HUES48 (cell line): ENCODE results near the gene THRAP3.
A peak's percentile ranks its signal among the peaks of the same experiment; 100 is the strongest.

Experiments used
- H3K27ac ChIP-seq: one replicate; pipeline ENCODE4 v1.7.0; 2013; ENCODE audit warnings: low read depth, low read length, inconsistent platforms
- H3K27me3 ChIP-seq: 2 replicates; pipeline ENCODE4 v1.6.1; 2013; ENCODE audit warnings: mild to moderate bottlenecking, low read length; ENCODE audit not compliant: control insufficient read depth, insufficient read depth
- H3K36me3 ChIP-seq: 2 replicates; pipeline ENCODE4 v1.6.1; 2013; ENCODE audit warnings: low read length; ENCODE audit not compliant: control insufficient read depth, insufficient read depth
- H3K4me1 ChIP-seq: 2 replicates; pipeline ENCODE4 v1.6.1; 2013; ENCODE audit warnings: mild to moderate bottlenecking, low read length; ENCODE audit not compliant: control insufficient read depth, insufficient read depth
- H3K4me3 ChIP-seq: 2 replicates; pipeline ENCODE4 v1.5.1; 2013; ENCODE audit warnings: mild to moderate bottlenecking, low read depth, low read length
- H3K9ac ChIP-seq: 2 replicates; pipeline ENCODE4 v1.6.1; 2013; ENCODE audit warnings: mild to moderate bottlenecking, low read depth, low read length, moderate library complexity
- H3K9me3 ChIP-seq: 2 replicates; pipeline ENCODE4 v1.6.1; 2013; ENCODE audit warnings: low read length; ENCODE audit not compliant: control insufficient read depth, insufficient read depth

The THRAP3 gene

GRCh38 chr1:36303244-36303643, 79.0 kb downstream of the THRAP3 start:
- Histone ChIP-seq H3K9ac (no peak overlapping the region), H3K9me3 (no peaks in the 10 kb centered on the region), H3K4me3 (no peak overlapping the region), H3K27me3 (no peaks in the 10 kb centered on the region), H3K27ac (no peak overlapping the region), H3K36me3 (peaks cover 56% of the 10 kb centered on the region), H3K4me1 (no peaks in the 10 kb centered on the region)

- no peaks in the 10 kb centered on the region for H3K9me3 ChIP-seq
- H3K27ac ChIP-seq, result no peak overlapping the region
- peaks cover 51% of the 10 kb centered on the region for H3K36me3 ChIP-seq
- no peaks in the 10 kb centered on the region for H3K4me1 ChIP-seq
- no peak overlapping the region for H3K9ac ChIP-seq
- no peak overlapping the region for H3K4me3 ChIP-seq
- no peaks in the 10 kb centered on the region for H3K27me3 ChIP-seq
Observed at GRCh38 chr1:36303650-36304360, 79.6 kb downstream of the THRAP3 start.

GRCh38 chr1:36304521-36304920, 80.3 kb downstream of the THRAP3 start:
- Histone ChIP-seq H3K36me3 (peaks cover 52% of the 10 kb centered on the region), H3K27ac (no peak overlapping the region)

GRCh38 chr1:36304970-36305914, 81.0 kb downstream of the THRAP3 start:
- Histone ChIP-seq H3K27ac (peak overlapping the region; percentile 79), H3K4me3 (peak overlapping the region; percentile 91; the same call in 1 of the 2 replicates), H3K4me1 (no peaks in the 10 kb centered on the region), H3K36me3 (peaks cover 48% of the 10 kb centered on the region), H3K9ac (no peak overlapping the region), H3K27me3 (no peaks in the 10 kb centered on the region), H3K9me3 (no peaks in the 10 kb centered on the region)

More at GRCh38 chr1:36304521-36304920, 80.3 kb downstream of the THRAP3 start:
- Histone ChIP-seq H3K4me1 (no peaks in the 10 kb centered on the region), H3K9ac (no peak overlapping the region), H3K27me3 (no peaks in the 10 kb centered on the region), H3K4me3 (no peak overlapping the region), H3K9me3 (no peaks in the 10 kb centered on the region)

- no peaks in the 10 kb centered on the region for H3K27me3 ChIP-seq
- peaks cover 45% of the 10 kb centered on the region for H3K36me3 ChIP-seq
- no peaks in the 10 kb centered on the region for H3K4me1 ChIP-seq
- H3K9me3 ChIP-seq, result no peaks in the 10 kb centered on the region
- H3K9ac ChIP-seq, result no peak overlapping the region
- H3K27ac ChIP-seq, result peak overlapping the region; percentile 79
- peak overlapping the region; percentile 91 for H3K4me3 ChIP-seq
Observed at GRCh38 chr1:36305915-36306209, 81.6 kb downstream of the THRAP3 start.

GRCh38 chr1:36306210-36306901, 82.1 kb downstream of the THRAP3 start, which contains the start of gene SH3D21:
Gene SH3D21, plus strand, starts transcription at chr1:36306368. Its CDS starts 53 bp downstream, at chr1:36306421.
- H3K4me1 ChIP-seq, result no peaks in the 10 kb centered on the region
- H3K9ac ChIP-seq, result peak within 1 kb of the TSS; percentile 27; the same call in 1 of the 2 replicates
- H3K9me3 ChIP-seq, result no peaks in the 10 kb centered on the region
- H3K4me3 ChIP-seq, result peak within 1 kb of the TSS; percentile 91
- no peaks in the 10 kb centered on the region for H3K27me3 ChIP-seq
- peak within 1 kb of the TSS; percentile 79 for H3K27ac ChIP-seq
- peaks cover 40% of the 10 kb centered on the region for H3K36me3 ChIP-seq

- Histone ChIP-seq H3K27ac (peak overlapping the region; percentile 79), H3K4me1 (no peaks in the 10 kb centered on the region), H3K36me3 (peaks cover 34% of the 10 kb centered on the region)
Observed at GRCh38 chr1:36306902-36307456, 82.7 kb downstream of the THRAP3 start.

GRCh38 chr1:36307601-36308330, 83.5 kb downstream of the THRAP3 start:
- Histone ChIP-seq H3K36me3 (peaks cover 26% of the 10 kb centered on the region), H3K27me3 (no peaks in the 10 kb centered on the region), H3K4me1 (no peaks in the 10 kb centered on the region), H3K27ac (no peak overlapping the region), H3K9me3 (no peaks in the 10 kb centered on the region), H3K9ac (no peak overlapping the region), H3K4me3 (peak overlapping the region; percentile 91)

More at GRCh38 chr1:36306902-36307456, 82.7 kb downstream of the THRAP3 start:
- H3K27me3 ChIP-seq, result no peaks in the 10 kb centered on the region
- peak overlapping the region; percentile 91 for H3K4me3 ChIP-seq
- no peak overlapping the region; the same call in 1 of the 2 replicates for H3K9ac ChIP-seq
- no peaks in the 10 kb centered on the region for H3K9me3 ChIP-seq

- Histone ChIP-seq H3K4me1 (no peaks in the 10 kb centered on the region), H3K27ac (no peak overlapping the region), H3K27me3 (no peaks in the 10 kb centered on the region), H3K36me3 (peaks cover 13% of the 10 kb centered on the region), H3K9ac (no peak overlapping the region), H3K9me3 (no peaks in the 10 kb centered on the region), H3K4me3 (no peak overlapping the region)
Observed at GRCh38 chr1:36309397-36309796, 85.2 kb downstream of the THRAP3 start.

- Histone ChIP-seq H3K9ac (peak overlapping the region; percentile 57; the same call in 1 of the 2 replicates), H3K27me3 (peaks cover 57% of the 10 kb centered on the region), H3K4me3 (peak overlapping the region; percentile 79), H3K9me3 (no peaks in the 10 kb centered on the region), H3K27ac (peak overlapping the region; percentile 75), H3K36me3 (no peaks in the 10 kb centered on the region), H3K4me1 (peaks cover 29% of the 10 kb centered on the region)
Observed at GRCh38 chr1:36320291-36320761, 96.1 kb downstream of the THRAP3 start.
